Activated gamma-delta T cell treated with Interleukin-2 at 50 U/mL for 16 hours (primary cell): Measurements from ENCODE around the gene PFKFB4.

Source experiments
- DNase-seq: peaks from one replicate; pipeline ENCODE4 v3.0.0-alpha.2; 2020

Gene PFKFB4

DNA sequence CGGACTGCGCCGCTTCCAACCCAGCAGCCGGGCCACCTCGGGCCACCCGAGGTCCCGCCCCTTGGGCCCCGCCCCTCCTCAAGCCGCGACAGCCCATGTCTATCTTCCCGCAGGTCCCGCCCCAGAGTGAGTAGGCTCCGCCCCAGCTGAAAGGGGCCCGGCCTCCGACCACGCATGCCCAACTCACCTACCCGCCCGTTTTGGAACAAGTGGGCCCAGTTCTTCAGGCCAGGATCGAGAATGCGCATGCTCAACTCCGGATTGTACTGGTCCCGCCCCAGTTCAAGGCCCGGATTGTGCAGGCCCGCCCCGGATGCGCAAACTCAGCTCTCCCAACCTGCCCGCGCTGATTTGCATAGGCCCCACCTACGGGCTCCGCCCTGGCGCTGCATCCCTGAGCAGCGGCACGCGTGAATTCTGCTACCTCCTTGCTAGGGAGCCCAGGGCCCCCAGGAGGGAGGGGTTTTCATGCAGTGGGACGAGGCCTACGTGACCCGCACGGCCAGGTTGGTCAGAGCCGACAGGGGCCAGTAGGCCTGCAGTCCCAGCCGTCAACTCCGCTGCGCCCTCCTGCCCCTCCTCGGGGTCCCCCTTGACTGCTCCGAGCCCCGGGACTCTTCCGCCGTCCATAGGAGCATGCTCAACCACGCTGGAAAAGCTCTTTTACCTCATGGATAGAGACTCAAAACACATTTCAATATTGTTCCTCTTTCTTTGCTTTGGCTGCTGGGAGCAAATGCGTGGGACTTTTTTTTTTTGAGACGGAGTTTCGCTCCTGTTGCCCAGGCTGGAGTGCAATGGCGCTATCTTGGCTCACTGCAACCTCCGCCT is at the start of gene PFKFB4:
TSS of gene PFKFB4 (minus strand) at position 8 of the 831 bp plus-strand sequence. CDS start 26 bp downstream, outside the sequence.
- DNase-seq, result peak; percentile 99

DNA sequence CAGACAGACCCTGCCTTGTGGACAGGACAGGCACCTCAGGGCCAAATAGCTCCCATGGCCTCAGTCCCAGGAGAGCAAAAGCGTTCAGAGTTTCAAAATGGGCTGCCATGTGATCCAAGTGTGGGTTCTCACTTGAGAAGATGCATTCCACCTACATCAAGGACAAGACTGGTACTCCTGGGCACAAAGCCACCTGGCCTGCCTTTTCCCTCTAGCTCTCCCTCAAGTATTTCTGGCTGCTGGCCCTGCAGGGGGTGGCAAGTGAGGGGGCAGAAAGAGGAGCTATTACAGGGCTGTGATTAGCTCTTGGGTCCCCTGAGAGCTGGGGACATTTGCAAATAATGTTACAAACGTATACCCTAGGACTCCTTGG is 45.0 kb upstream of the PFKFB4 start:
- no peak for DNase-seq

- no peak for DNase-seq
These were observed 44.4 kb upstream of the PFKFB4 start for GRCh38 chr3:48600711-48601621.

GRCh38 chr3:48599509-48600285 is 43.1 kb upstream of the PFKFB4 start:
- DNase-seq, result no peak

DNA sequence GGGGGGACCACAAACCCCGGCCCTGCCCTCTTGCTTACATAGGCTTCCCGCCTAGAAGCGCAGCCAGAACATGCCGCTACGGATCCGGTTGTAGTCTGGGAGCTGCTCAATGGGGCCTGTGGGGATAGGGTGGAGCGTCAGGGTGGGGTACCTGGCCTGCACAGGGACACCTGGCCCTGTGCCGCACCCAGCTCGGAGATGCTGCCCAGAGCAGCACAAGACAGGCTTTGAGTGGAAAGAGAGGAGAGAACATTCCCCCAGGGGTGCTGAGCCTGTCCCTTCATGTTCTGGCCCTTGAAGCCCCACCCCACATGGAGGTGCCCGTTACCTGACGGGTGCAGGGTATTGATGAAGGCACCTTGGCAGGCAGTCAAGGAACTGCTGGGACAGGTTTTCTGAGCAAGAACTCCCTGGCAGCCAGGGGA is 42.5 kb upstream of the PFKFB4 start:
- no peak for DNase-seq

- no peak for DNase-seq
These were observed 41.9 kb upstream of the PFKFB4 start for GRCh38 chr3:48598323-48599076.

GRCh38 chr3:48597408-48597800 is 40.8 kb upstream of the PFKFB4 start:
- no peak for DNase-seq

DNA sequence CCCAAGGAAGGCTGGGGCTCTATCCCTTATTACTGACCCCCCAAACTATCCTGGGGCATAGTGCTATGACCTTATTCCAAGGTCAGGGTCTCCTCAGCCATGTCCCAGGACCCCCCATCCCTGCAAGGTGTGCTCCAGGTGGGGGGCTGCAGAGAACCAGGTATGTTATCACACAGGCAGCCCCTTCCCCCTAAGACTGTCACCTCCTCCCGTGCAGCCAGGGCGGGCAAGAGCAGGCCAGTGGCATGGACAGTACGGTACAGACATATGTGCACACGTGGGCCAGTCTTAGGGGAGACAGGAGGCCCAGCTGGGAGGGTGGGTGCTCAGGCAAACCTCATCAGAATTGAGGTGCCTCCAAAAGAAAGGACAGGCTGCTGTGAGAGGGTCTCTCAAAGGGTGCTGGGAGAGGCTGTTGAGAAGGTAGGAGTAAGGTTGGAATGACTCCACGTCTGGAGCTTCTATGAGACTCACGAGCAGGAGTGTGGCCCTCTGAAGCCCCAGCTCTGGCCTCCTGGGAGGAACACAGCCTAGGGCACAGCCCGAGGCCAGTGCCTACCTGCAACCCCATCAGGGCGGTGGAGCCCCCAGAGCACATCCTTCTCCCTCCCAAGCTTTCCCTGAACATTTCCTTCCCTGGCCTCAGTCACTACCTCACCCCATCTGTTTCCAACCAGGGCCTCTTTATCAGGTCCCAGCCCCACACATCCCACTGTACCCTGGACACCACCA is 40.2 kb upstream of the PFKFB4 start:
- DNase-seq, result no peak

DNA sequence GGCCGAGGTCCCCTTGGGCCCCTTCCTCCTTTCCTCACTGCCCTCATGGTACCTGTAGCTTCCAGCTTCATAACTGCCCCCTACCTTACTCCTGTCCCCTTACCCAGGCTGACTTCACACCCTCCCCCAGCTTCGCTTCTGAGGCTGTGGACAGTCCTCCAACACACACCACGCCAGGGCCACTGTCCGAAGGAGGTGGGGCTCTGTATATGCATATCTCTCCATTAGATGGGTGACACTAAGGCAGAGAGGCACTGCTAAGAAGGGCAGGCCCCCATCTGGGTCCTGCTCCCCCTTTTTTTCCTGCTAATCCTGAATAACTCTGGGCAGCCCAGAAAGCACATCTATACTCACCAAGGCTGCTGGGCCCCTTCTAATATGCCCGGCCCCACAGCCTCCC is 39.6 kb upstream of the PFKFB4 start:
- no peak for DNase-seq

- no peak for DNase-seq
These were observed 39.0 kb upstream of the PFKFB4 start for GRCh38 chr3:48595526-48596121.

DNA sequence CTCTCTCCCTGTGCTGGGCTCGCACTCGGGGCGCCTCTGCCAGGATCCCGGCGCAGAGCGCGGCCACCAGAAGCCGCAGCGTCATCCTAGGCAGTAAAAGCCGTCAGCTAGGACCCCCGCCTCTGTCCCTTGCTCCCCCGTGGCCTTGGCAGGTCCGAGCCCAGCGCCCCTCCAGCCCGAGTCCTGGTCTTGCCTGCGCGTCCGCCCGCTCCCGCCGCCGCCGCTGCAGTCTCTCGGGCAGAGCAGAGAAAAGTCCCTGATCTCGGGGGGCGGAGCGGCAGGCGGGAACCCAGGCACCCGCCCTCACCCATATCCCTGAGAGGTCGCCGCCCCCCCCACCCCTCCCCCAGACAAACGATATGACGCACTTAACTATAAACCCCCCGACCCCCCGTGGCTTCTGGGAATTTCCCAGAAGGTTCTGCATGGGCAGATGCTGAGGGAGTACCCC is 38.5 kb upstream of the PFKFB4 start, which contains the start of gene COL7A1:
TSS of gene COL7A1 (minus strand) at position 255 of the 451 bp plus-strand sequence. CDS start at position 85, 170 bp downstream.
- DNase-seq, result no peak

- DNase-seq, result no peak
These were observed 37.9 kb upstream of the PFKFB4 start for GRCh38 chr3:48594417-48595049.

- no peak for DNase-seq
These were observed 36.7 kb upstream of the PFKFB4 start for GRCh38 chr3:48593337-48593736.

DNA sequence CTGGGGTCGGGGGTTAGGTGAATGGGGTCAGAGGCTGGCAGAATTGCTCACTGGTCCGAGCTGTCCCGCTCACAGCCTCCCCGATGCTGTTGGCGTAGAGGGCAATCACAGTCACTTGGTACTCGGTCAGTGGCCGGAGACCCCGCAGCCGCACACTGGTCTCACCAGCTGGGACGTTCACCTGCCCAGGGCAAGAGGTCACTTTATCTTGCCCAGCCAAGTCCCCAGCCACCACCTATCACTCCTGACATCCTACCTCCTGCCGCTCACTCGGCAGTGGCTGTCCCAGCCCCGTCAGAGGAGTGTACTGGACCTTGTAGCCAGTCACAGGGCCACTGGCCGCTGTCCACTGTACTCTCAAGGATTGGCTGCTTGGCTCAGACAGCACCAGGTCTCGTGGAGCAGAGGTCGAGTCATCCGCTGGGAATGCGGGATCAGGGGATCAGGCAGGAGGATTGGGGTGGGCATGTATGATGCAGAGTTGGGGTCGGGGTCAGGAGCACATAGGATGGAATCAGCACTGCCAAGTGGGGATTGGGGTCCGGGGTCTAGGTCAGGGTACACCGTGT is 36.0 kb upstream of the PFKFB4 start:
- DNase-seq, result no peak

- DNase-seq, result no peak
These were observed 35.4 kb upstream of the PFKFB4 start for GRCh38 chr3:48591886-48592518.

- DNase-seq, result no peak
These were observed 34.8 kb upstream of the PFKFB4 start for GRCh38 chr3:48591436-48591835.

DNA sequence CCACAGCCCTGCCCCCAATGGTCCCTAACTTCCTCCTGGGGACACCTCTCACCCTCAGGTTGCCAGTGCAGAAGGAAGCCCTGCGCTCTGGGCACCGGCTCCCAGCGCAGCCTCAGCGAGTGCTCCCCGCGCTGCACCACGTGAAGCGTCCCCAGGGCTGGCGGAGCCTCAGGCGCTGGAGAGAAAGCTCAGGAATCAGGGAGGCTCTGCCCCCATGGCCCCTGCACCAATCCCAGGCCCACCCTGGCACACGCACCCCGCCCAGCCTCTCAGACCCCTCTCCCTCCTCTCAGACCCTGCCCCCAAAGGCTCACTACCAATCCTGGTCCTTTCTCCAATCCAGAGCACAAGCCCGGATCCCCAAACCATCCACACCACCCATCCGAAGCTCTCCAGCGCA is 31.6 kb upstream of the PFKFB4 start:
- no peak for DNase-seq

- DNase-seq, result no peak
These were observed 31.1 kb upstream of the PFKFB4 start for GRCh38 chr3:48587686-48588085.

DNA sequence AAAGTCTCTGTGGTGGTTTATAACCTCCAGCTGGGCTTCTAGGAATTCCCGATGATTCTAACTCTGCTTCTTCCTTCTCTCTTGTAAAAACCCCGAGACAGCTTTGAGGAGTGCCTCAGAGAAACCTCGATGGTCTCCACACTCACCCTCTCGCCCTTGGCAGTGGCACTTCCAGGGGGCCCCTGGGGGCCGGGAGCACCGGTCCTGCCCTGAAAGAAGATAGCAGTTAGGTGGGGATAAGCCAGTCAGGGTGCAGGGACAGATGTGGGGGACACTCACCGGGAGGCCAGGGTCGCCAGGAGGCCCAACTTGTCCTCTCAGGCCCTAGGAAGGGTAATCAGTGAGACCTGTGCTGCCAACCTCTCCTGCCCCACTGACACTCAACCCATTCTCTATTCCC is 28.8 kb upstream of the PFKFB4 start:
- no peak for DNase-seq

DNA sequence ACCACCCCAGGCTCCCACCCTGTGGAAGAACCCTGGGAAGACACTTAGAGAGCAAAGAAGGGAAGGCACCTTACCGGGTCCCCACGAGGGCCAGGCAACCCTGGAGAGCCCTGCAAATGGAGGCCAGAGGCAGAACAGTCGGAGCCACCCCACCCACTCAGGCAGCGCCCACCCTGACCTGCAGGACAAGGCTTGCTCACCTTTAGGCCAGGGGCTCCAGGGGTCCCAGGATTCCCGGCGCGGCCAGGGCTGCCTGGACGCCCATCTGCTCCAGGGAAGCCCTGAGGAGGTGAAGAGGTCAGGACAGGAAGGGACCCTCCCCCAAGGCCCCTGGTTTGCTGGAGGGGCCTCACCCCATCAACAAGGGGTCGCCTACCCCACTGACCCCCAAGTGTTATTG is 28.2 kb upstream of the PFKFB4 start:
- DNase-seq, result no peak
